Measurements from ENCODE around the gene PID1. TPM values are rescaled to one million over a fixed set of nuclear protein-coding genes. Genes with fewer than 3 reads are reported as not detected.

The PID1 gene
- total RNA-seq, 1 experiment from 2014 or later, result 0.31 TPM

DNA sequence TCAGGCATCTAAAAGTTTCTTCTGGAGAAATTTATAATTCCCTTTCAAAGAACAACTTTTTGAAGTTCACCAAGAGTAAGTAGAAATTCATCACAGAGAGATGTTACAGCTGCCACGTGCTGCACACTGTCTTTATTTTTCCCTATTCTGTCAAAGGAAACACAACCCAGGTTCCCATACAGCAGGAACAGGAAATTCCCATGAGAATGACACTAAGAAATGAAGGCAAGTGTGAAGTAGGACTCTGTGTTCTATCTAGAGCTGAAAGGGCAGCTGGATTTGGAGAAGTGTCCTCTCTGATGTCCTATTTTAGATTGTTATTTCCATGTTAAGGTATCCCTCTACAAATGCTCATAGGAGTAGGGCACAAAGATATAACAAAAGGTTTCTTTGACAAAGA is 58.8 kb downstream of the PID1 start:
- intact Hi-C loops (cut with micrococcal nuclease; ENCODE audit: unreplicated experiment), result no loop called here
- H3K9me3 Mint-ChIP-seq (ENCODE audit: low read depth, unreplicated experiment), result peaks cover 3% of the 10 kb centered on the region
- no peak for DNase-seq
- no peaks in the 10 kb centered on the region for H3K27me3 Mint-ChIP-seq (ENCODE audit: unreplicated experiment)
- BruUV-seq (replicated peaks), result no TSS peak
- CTCF ChIA-PET, result no interaction called here
- H3K4me1 Mint-ChIP-seq (ENCODE audit: low read depth, unreplicated experiment), result no peaks in the 10 kb centered on the region
- H3K36me3 Mint-ChIP-seq (ENCODE audit: insufficient read depth, unreplicated experiment), result no peaks in the 10 kb centered on the region
- TF ChIP-seq, protein P1, sequence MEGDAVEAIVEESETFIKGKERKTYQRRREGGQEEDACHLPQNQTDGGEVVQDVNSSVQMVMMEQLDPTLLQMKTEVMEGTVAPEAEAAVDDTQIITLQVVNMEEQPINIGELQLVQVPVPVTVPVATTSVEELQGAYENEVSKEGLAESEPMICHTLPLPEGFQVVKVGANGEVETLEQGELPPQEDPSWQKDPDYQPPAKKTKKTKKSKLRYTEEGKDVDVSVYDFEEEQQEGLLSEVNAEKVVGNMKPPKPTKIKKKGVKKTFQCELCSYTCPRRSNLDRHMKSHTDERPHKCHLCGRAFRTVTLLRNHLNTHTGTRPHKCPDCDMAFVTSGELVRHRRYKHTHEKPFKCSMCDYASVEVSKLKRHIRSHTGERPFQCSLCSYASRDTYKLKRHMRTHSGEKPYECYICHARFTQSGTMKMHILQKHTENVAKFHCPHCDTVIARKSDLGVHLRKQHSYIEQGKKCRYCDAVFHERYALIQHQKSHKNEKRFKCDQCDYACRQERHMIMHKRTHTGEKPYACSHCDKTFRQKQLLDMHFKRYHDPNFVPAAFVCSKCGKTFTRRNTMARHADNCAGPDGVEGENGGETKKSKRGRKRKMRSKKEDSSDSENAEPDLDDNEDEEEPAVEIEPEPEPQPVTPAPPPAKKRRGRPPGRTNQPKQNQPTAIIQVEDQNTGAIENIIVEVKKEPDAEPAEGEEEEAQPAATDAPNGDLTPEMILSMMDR (IDR thresholded peaks at IDR 0.05; ENCODE audit: unreplicated experiment), result no peak
- no peak overlapping the region for H3K4me3 Mint-ChIP-seq (ENCODE audit: low read depth, unreplicated experiment)
- H3K27ac Mint-ChIP-seq (ENCODE audit: unreplicated experiment), result no peak overlapping the region

DNA sequence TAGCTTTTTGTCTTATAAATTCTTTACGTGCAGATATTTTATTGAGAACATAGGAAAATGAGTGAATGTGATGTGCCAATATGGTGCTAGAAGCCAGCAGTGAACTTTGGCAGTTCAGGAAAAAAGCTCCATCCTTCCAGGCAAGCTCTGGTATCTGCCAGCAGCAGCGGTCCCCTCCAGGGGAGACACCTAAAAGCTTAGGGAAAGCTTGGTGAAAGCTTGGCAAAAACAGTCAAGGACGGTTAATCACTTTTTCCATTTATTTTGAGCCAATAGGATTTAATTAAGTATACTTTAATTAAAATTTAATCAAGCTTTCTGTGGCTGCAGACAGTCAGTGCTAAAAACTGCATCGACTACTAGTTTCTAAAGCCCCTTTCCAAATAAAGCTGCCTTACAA is 60.4 kb downstream of the PID1 start:
- TF ChIP-seq, protein P1 (IDR thresholded peaks at IDR 0.05; ENCODE audit: unreplicated experiment), result no peak
- no peak overlapping the region for H3K27ac Mint-ChIP-seq (ENCODE audit: unreplicated experiment)
- intact Hi-C loops (cut with micrococcal nuclease; ENCODE audit: unreplicated experiment), result no loop called here
- BruUV-seq (replicated peaks), result no TSS peak
- no peak for DNase-seq
- no peaks in the 10 kb centered on the region for H3K27me3 Mint-ChIP-seq (ENCODE audit: unreplicated experiment)
- peaks cover 3% of the 10 kb centered on the region for H3K9me3 Mint-ChIP-seq (ENCODE audit: low read depth, unreplicated experiment)
- H3K4me3 Mint-ChIP-seq (ENCODE audit: low read depth, unreplicated experiment), result no peak overlapping the region
- H3K4me1 Mint-ChIP-seq (ENCODE audit: low read depth, unreplicated experiment), result no peaks in the 10 kb centered on the region
- no peaks in the 10 kb centered on the region for H3K36me3 Mint-ChIP-seq (ENCODE audit: insufficient read depth, unreplicated experiment)
- CTCF ChIA-PET, result no interaction called here

DNA sequence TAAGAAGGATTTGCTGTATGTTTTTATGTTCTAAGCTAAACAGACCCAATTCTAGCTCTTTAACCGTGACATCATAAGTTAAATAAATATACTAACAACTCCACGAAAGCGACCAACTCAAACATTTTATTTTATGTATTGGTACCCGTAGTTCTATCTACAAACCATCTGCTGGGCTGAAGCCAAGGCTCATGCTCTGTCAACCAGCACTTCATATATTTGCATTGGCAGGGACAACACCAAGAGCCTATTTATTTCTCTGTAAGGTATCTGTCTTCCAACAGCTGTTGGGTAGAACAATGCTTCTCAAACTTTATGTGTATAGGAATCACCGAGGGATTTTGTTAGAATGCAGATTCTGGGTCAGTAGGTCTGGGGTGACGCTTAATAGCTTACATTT is 64.5 kb downstream of the PID1 start:
- intact Hi-C loops (cut with micrococcal nuclease; ENCODE audit: unreplicated experiment), result no loop called here
- Mint-ChIP-seq H3K9me3 (ENCODE audit: low read depth, unreplicated experiment) (peaks cover 7% of the 10 kb centered on the region), H3K27ac (ENCODE audit: unreplicated experiment) (no peak overlapping the region), H3K4me3 (ENCODE audit: low read depth, unreplicated experiment) (no peak overlapping the region), H3K27me3 (ENCODE audit: unreplicated experiment) (no peaks in the 10 kb centered on the region), H3K4me1 (ENCODE audit: low read depth, unreplicated experiment) (no peaks in the 10 kb centered on the region), H3K36me3 (ENCODE audit: insufficient read depth, unreplicated experiment) (no peaks in the 10 kb centered on the region)
- BruUV-seq (replicated peaks), result no TSS peak
- TF ChIP-seq, protein P1 (IDR thresholded peaks at IDR 0.05; ENCODE audit: unreplicated experiment), result no peak
- DNase-seq, result no peak
- CTCF ChIA-PET, result no interaction called here

DNA sequence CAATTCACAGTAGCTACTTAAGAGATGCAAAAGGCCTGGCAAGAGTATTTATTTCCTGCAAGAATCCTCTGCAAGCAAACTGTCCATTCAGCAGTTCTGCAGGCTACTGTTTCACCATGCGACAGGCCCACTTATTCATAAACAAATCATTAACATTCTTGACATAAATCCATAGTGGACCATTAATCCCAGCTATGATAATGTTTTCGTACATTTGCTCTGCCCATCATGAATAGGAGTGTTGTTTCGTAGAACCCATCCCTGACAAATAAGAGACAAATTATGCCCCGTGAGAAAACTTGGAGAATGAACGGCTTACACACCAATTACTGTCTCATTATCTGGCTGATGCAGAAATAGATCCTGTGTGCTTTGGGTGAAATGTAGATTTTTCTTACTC is 65.4 kb downstream of the PID1 start:
- DNase-seq, result no peak

More for the DNA sequence above, 65.4 kb downstream of the PID1 start:
- CTCF ChIA-PET, result no interaction called here
- no TSS peak for BruUV-seq (replicated peaks)
- no peak overlapping the region for H3K4me3 Mint-ChIP-seq (ENCODE audit: low read depth, unreplicated experiment)
- peaks cover 7% of the 10 kb centered on the region for H3K9me3 Mint-ChIP-seq (ENCODE audit: low read depth, unreplicated experiment)
- TF ChIP-seq, protein P1 (IDR thresholded peaks at IDR 0.05; ENCODE audit: unreplicated experiment), result no peak
- H3K27me3 Mint-ChIP-seq (ENCODE audit: unreplicated experiment), result no peaks in the 10 kb centered on the region
- H3K4me1 Mint-ChIP-seq (ENCODE audit: low read depth, unreplicated experiment), result no peaks in the 10 kb centered on the region
- H3K27ac Mint-ChIP-seq (ENCODE audit: unreplicated experiment), result no peak overlapping the region
- intact Hi-C loops (cut with micrococcal nuclease; ENCODE audit: unreplicated experiment), result no loop called here
- H3K36me3 Mint-ChIP-seq (ENCODE audit: insufficient read depth, unreplicated experiment), result no peaks in the 10 kb centered on the region

All from Calu3 (cell line).